H1 (cell line): ENCODE data around the gene ZNF618.

Experiments used
- CHD1 ChIP-seq: IDR thresholded peaks from 2 replicates; pipeline ENCODE4 v1.6.1; 2012; ENCODE audit warnings: low read depth, low read length, improper control_type of control experiment
- CTCF ChIP-seq, 3 experiments: IDR thresholded peaks; 1 replicate in 2 of 3; 2 replicates in 1 of 3; pipeline versions ENCODE4 v1.5.1 to v1.6.1; 2011; ENCODE audit warnings: low read length in 3 of 3, mild to moderate bottlenecking in 3 of 3, inconsistent platforms in 2 of 3, low read depth in 1 of 3, moderate library complexity in 1 of 3; ENCODE audit not compliant: insufficient read depth in 1 of 3; ENCODE audit errors: control extremely low read depth in 1 of 3
- EGR1 ChIP-seq: IDR thresholded peaks from 2 replicates; pipeline ENCODE4 v1.6.1; 2011; ENCODE audit warnings: low read depth, low read length, borderline replicate concordance
- POLR2A ChIP-seq, 2 experiments: IDR thresholded peaks; 1 replicate in 1 of 2; 2 replicates in 1 of 2; pipeline ENCODE4 v1.6.1; 2011; ENCODE audit warnings: low read depth in 2 of 2, low read length in 2 of 2, mild to moderate bottlenecking in 2 of 2; ENCODE audit errors: control extremely low read depth in 1 of 2
- RNF2 ChIP-seq: fragments of 200-900, 300-1000 bp; sonication (generic); IDR thresholded peaks from 2 replicates; pipeline ENCODE4 v1.7.1; 2016; ENCODE audit warnings: borderline replicate concordance, low read depth, mild to moderate bottlenecking, antibody characterized with exemption, low read length; ENCODE audit not compliant: poor library complexity, severe bottlenecking; ENCODE audit errors: missing control alignments
- SP1 ChIP-seq: IDR thresholded peaks from 2 replicates; pipeline ENCODE4 v1.6.1; 2011; ENCODE audit warnings: low read depth, low read length
- SUZ12 ChIP-seq: fragments of 200-600 bp; sonication (generic); IDR thresholded peaks from 2 replicates; pipeline ENCODE4 v1.6.1; 2012; ENCODE audit warnings: mild to moderate bottlenecking, inconsistent platforms, low read length, moderate library complexity, mixed read lengths
- TCF12 ChIP-seq: IDR thresholded peaks from 2 replicates; pipeline ENCODE4 v1.6.1; 2011; ENCODE audit warnings: low read depth, mild to moderate bottlenecking, low read length
- TF ChIP-seq, protein P1 (sequence below): IDR thresholded peaks from 2 replicates; pipeline ENCODE4 v1.6.1; 2012; ENCODE audit warnings: inconsistent platforms

DNA sequence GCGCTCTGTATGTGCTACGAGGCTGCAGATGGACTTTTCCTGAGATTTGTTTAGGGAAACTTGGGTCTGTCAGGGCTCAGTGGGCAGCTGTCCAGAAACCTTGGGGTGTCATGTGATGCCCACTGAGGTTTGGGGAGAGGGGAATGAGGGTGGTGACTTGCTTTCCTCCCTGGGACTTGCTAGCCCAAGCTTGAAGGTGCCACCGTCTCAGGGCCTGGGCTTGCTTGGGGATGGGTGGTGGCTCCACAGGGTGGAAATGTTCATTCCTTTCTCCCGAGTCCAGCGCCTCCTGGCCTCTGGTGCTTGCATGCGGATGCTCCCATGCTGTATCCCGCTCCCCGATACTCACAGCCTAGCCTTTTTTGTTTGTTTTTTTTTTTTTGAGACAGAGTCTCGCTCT is 33.3 kb downstream of the ZNF618 start:
- TF ChIP-seq EGR1 = no peak
- no peak for TF ChIP-seq POLR2A (IDR thresholded peaks at IDR 0.05; ENCODE audit: control extremely low read depth in 1 of 2, low read depth in 2 of 2, low read length in 2 of 2)
- TF ChIP-seq CTCF (IDR thresholded peaks at IDR 0.05; ENCODE audit: control extremely low read depth in 1 of 3, insufficient read depth in 1 of 3, low read depth in 1 of 3, low read length in 3 of 3) = no peak
- no peak for TF ChIP-seq SUZ12
- no peak for TF ChIP-seq CHD1
- no peak for TF ChIP-seq RNF2
- TF ChIP-seq SP1 = no peak
- TF ChIP-seq, protein P1, sequence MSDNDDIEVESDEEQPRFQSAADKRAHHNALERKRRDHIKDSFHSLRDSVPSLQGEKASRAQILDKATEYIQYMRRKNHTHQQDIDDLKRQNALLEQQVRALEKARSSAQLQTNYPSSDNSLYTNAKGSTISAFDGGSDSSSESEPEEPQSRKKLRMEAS = no peak
- TF ChIP-seq TCF12 = no peak
